ENCODE results near the gene SUPT7L.
A peak's percentile ranks its signal among the peaks of the same experiment; 100 is the strongest.
"Not testable (repeated sequence)": the region's sequence is repeated elsewhere in the genome, so short reads cannot be mapped to it uniquely, and the experiment has no call there.

SUPT7L gene

DNA sequence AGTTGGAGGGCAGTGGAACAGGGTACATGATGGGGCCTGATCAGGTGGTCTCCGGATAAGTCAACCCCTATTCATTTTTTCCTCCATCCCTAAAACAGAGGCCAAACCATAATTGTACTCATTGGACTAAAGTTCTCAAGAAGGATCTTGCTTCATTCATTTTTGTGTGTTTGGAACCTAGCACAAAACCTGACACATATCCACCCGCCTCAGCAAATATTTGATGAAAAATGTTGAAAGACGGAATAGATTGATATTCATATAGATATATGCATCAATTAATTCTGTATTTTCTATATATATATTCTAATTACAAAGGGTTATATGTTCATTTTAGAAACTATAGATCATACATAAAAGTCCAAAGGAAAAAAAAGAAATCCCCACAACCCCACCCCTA, 22.2 kb upstream of the SUPT7L start:
- DNase-seq (ENCODE audit: insufficient read length, low spot score) (no peak), FAIRE-seq (no peak)

- not testable (repeated sequence) for DNase-seq (ENCODE audit: insufficient read length, low spot score)
These were observed 21.6 kb upstream of the SUPT7L start for GRCh38 chr2:27685006-27685405.

DNA sequence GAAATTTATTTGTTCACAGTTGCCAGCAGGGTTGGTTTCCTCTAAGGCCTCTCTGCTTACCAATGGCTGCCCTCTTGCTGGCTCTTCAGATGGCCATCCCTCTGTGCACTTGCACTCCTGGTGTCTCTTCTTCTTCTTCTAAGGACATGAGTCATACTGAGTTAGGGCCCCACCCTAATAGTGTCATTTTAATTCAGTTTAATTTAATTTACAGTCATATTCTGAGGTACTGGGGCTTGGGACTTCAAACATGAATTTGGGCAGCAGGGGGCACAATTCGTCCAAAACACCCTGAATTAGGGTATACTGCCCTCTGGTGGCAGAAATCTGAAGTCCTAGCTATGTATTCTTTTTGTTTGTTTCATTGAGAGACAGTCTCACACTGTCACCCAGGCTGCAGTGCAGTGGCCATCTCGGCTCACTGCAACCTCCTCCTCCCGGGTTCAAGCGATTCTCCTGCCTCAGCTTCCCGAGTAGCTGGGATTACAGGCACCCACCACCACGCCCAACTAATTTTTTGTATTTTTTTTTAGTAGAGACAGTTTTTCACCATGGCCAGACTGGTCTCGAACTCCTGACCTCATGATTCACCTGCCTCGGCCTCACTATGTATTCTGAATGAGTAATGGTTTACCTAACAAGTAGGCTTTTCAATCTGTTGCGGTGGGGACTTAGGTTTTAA, 20.1 kb upstream of the SUPT7L start:
- DNase-seq (ENCODE audit: insufficient read length, low spot score) (peak; percentile 26), FAIRE-seq (peak; percentile 95)

More at GRCh38 chr2:27685006-27685405, 21.6 kb upstream of the SUPT7L start:
- not testable (repeated sequence) for FAIRE-seq

GRCh38 chr2:27682334-27682771, 18.9 kb upstream of the SUPT7L start:
- not testable (repeated sequence) for DNase-seq (ENCODE audit: insufficient read length, low spot score)

GRCh38 chr2:27681841-27682240, 18.4 kb upstream of the SUPT7L start:
- DNase-seq (ENCODE audit: insufficient read length, low spot score) (no peak), FAIRE-seq (no peak)

More at GRCh38 chr2:27682334-27682771, 18.9 kb upstream of the SUPT7L start:
- not testable (repeated sequence) for FAIRE-seq

- FAIRE-seq = no peak
- no peak for DNase-seq (ENCODE audit: insufficient read length, low spot score)
These were observed 17.2 kb upstream of the SUPT7L start for GRCh38 chr2:27680571-27680970.

- no peak for FAIRE-seq
- DNase-seq (ENCODE audit: insufficient read length, low spot score) = no peak
These were observed 9.5 kb upstream of the SUPT7L start for GRCh38 chr2:27672723-27673486.

- DNase-seq (ENCODE audit: insufficient read length, low spot score) (no peak), FAIRE-seq (no peak)
These were observed 7.8 kb upstream of the SUPT7L start for GRCh38 chr2:27671235-27671634.

- DNase-seq (ENCODE audit: insufficient read length, low spot score) (no peak), FAIRE-seq (no peak)
These were observed 4.0 kb upstream of the SUPT7L start for GRCh38 chr2:27667446-27667845.

GRCh38 chr2:27664622-27665363, 1.4 kb upstream of the SUPT7L start:
- FAIRE-seq = no peak

GRCh38 chr2:27664154-27664574, 750 bp upstream of the SUPT7L start:
- FAIRE-seq = no peak
- DNase-seq (ENCODE audit: insufficient read length, low spot score) = peak; percentile 29

More at GRCh38 chr2:27664622-27665363, 1.4 kb upstream of the SUPT7L start:
- DNase-seq (ENCODE audit: insufficient read length, low spot score) = no peak

GRCh38 chr2:27661371-27661770, 2.0 kb downstream of the SUPT7L start:
- FAIRE-seq (no peak), DNase-seq (ENCODE audit: insufficient read length, low spot score) (no peak)

DNA sequence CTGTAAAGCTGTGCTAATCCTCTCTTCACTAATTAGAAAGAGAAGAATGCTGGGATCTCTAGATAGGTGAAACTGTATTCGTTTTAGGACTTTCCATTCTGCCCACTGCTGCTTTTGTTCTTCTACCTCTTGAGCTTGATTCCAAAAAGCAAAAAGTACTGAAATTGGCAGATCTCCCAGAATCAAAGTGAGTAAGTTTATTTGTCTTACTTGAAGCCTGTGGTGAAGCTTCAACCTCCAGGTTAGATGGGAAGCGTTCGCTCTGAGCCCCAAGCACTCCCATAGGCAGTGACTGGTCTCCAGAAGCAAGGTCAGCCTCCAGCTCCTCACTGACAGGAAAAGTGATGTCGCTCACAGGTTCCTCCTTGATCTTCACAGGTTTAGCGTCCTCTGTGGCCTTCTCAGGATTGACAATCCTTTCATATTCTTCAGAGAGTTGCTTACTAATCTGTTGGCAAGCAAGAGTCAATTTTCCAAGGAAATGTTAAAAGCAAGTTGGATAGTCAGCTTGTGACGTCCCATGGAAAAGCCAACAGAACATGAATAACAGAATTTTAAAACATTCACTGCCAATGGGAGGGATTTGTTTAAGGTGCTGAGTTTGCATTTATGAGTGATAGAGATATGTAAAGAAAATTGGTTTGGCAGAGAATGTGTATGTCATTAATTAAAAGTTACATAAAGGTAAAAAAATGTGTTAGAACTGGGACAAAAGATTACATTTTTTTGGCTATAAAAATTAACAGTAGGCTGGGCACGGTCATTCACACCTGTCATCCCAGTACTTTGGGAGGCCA, 8.1 kb downstream of the SUPT7L start:
- DNase-seq (ENCODE audit: insufficient read length, low spot score) (no peak), FAIRE-seq (no peak)

- FAIRE-seq = no peak
- no peak for DNase-seq (ENCODE audit: insufficient read length, low spot score)
These were observed 10.0 kb downstream of the SUPT7L start for GRCh38 chr2:27653397-27653796.

- FAIRE-seq (no peak), DNase-seq (ENCODE audit: insufficient read length, low spot score) (no peak)
These were observed 10.6 kb downstream of the SUPT7L start for GRCh38 chr2:27652790-27653189.

GRCh38 chr2:27652341-27652740, 11.1 kb downstream of the SUPT7L start:
- FAIRE-seq (no peak), DNase-seq (ENCODE audit: insufficient read length, low spot score) (no peak)

DNA sequence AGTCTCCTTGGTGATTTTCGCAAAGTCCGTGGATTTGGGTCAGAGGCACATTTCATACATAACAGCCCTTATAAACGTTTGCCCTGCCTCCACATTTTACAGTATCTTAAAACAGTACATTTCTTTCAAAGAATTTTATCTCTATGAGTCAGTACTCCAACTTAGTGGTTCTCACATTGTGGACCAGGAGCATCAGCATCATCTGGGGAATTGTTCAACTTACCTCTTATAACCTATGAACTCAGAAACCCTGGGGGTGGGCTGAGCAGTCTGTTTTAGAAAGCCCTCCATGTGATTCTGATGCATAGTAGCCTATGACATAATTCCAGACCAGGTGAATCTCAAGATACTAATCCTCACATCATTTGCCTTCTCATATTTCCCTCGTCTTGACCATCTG, 12.4 kb downstream of the SUPT7L start:
- FAIRE-seq (no peak), DNase-seq (ENCODE audit: insufficient read length, low spot score) (no peak)

- no peak for FAIRE-seq
- DNase-seq (ENCODE audit: insufficient read length, low spot score) = no peak
These were observed 15.7 kb downstream of the SUPT7L start for GRCh38 chr2:27647737-27648136.

DNA sequence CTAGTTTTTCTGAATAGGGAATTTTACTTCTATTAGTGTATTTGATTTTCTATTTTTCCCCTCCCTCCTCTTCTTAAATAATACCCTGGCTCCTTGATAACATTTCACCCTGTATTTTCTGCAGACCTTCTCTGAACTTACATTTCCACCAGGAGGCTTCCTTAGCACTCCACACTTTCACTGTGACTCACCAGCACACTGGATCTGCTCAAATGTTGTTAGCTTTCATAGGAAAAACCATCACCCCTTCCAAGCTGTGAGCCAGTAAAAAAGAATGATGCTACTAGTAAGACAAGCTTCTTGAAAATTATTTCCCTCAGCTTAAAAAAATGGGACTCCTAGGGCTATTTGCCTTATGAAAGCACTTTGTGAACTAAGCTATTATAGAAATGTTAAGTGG, 16.1 kb downstream of the SUPT7L start:
- no peak for FAIRE-seq

GRCh38 chr2:27645197-27645596, 18.2 kb downstream of the SUPT7L start:
- DNase-seq (ENCODE audit: insufficient read length, low spot score) = no peak
- no peak for FAIRE-seq

More for the DNA sequence above, 16.1 kb downstream of the SUPT7L start:
- DNase-seq (ENCODE audit: insufficient read length, low spot score) = no peak
